Liver (tissue), 9 donors: ENCODE measurements around the gene IRF8. TPM values are rescaled to one million over a fixed set of nuclear protein-coding genes. Genes with fewer than 3 reads are reported as not detected.
A peak's percentile ranks its signal among the peaks of the same experiment; 100 is the strongest.

Experiments
- DNase-seq: peaks from one replicate; pipeline ENCODE4 v3.0.0-alpha.2; 2017; ENCODE audit warnings: low spot score
- H3K27ac ChIP-seq, 2 donors: one replicate each; pipeline ENCODE4 v1.7.0; 2013; ENCODE audit warnings: inconsistent platforms in 2 of 2, low read length in 2 of 2, control low read depth in 1 of 2, low read depth in 1 of 2, mild to moderate bottlenecking in 1 of 2
- H3K27me3 ChIP-seq, 4 donors: one replicate each; pipeline versions ENCODE4 v1.6.1 to v1.7.0; 2013; ENCODE audit warnings: low read length in 3 of 4, inconsistent platforms in 1 of 4, mild to moderate bottlenecking in 1 of 4, moderate library complexity in 1 of 4; ENCODE audit not compliant: control insufficient read depth in 4 of 4, insufficient read depth in 4 of 4
- H3K36me3 ChIP-seq, 4 donors: one replicate each; pipeline versions ENCODE4 v1.6.1 to v1.7.0; 2013; ENCODE audit warnings: low read length in 3 of 4, mild to moderate bottlenecking in 3 of 4, low read depth in 1 of 4, moderate library complexity in 1 of 4; ENCODE audit not compliant: control insufficient read depth in 4 of 4, insufficient read depth in 3 of 4
- H3K4me1 ChIP-seq, 4 donors: one replicate each; pipeline versions ENCODE4 v1.6.1 to v1.7.0; 2013; ENCODE audit warnings: low read length in 3 of 4, mild to moderate bottlenecking in 3 of 4, moderate library complexity in 1 of 4; ENCODE audit not compliant: control insufficient read depth in 4 of 4, insufficient read depth in 4 of 4
- H3K4me3 ChIP-seq, 3 donors: one replicate each; pipeline versions ENCODE4 v1.6.1 to v1.7.0; 2013; ENCODE audit warnings: low read length in 3 of 3, control low read depth in 1 of 3, low read depth in 1 of 3, mild to moderate bottlenecking in 1 of 3
- H3K9ac ChIP-seq, 2 donors: one replicate each; pipeline ENCODE4 v1.7.0; 2013; ENCODE audit warnings: low read length in 2 of 2, mild to moderate bottlenecking in 2 of 2, moderate library complexity in 2 of 2, control low read depth in 1 of 2, low read depth in 1 of 2
- H3K9me3 ChIP-seq, 4 donors: one replicate each; pipeline versions ENCODE4 v1.6.1 to v1.7.0; 2013; ENCODE audit warnings: low read length in 3 of 4; ENCODE audit not compliant: control insufficient read depth in 4 of 4
- EGR1 ChIP-seq, 2 donors: IDR thresholded peaks; 2 replicates each; pipeline ENCODE4 v1.6.1; 2016 to 2018; ENCODE audit warnings: antibody characterized with exemption in 2 of 2, low read depth in 2 of 2
- FOXA1 ChIP-seq: IDR thresholded peaks from 2 replicates; pipeline ENCODE4 v1.6.1; 2016; ENCODE audit warnings: antibody characterized with exemption
- FOXA2 ChIP-seq: IDR thresholded peaks from 2 replicates; pipeline ENCODE4 v1.6.1; 2016; ENCODE audit warnings: antibody characterized with exemption
- GABPA ChIP-seq, 2 donors: IDR thresholded peaks in 1 of 2; conservative IDR thresholded peaks in 1 of 2; 2 replicates each; pipeline ENCODE4 v1.6.1; 2016; ENCODE audit warnings: antibody characterized with exemption in 2 of 2, mild to moderate bottlenecking in 1 of 2, moderate library complexity in 1 of 2
- HNF4A ChIP-seq, 2 donors: conservative IDR thresholded peaks; 2 replicates each; pipeline ENCODE4 v1.6.1; 2016; ENCODE audit warnings: antibody characterized with exemption in 2 of 2, mild to moderate bottlenecking in 2 of 2
- HNF4G ChIP-seq: IDR thresholded peaks from 2 replicates; pipeline ENCODE4 v1.6.1; 2016; ENCODE audit warnings: antibody characterized with exemption
- JUND ChIP-seq, 2 donors: IDR thresholded peaks; 2 replicates each; pipeline ENCODE4 v1.6.1; 2016; ENCODE audit warnings: antibody characterized with exemption in 2 of 2
- NR2F2 ChIP-seq: IDR thresholded peaks from 2 replicates; pipeline ENCODE4 v1.6.1; 2016; ENCODE audit warnings: antibody characterized with exemption
- RAD21 ChIP-seq, 2 donors: IDR thresholded peaks; 2 replicates each; pipeline ENCODE4 v1.6.1; 2016; ENCODE audit warnings: antibody characterized with exemption in 2 of 2, mild to moderate bottlenecking in 2 of 2
- RXRA ChIP-seq, 2 donors: IDR thresholded peaks; 2 replicates each; pipeline ENCODE4 v1.6.1; 2017 to 2018; ENCODE audit warnings: antibody characterized with exemption in 2 of 2, mild to moderate bottlenecking in 1 of 2
- SP1 ChIP-seq: IDR thresholded peaks from 2 replicates; pipeline ENCODE4 v1.6.1; 2018; ENCODE audit warnings: antibody characterized with exemption, mild to moderate bottlenecking
- TAF1 ChIP-seq: conservative IDR thresholded peaks from 2 replicates; pipeline ENCODE4 v1.6.1; 2016; ENCODE audit warnings: antibody characterized with exemption, mild to moderate bottlenecking
- YY1 ChIP-seq: IDR thresholded peaks from 2 replicates; pipeline ENCODE4 v1.6.1; 2016; ENCODE audit warnings: antibody characterized with exemption, mild to moderate bottlenecking
- WGBS: extraction: QIAGEN DNeasy Blood & Tissue Kit; methylation state at CpG from one replicate; pipeline ENCODE4 v1.1.7; 2013; 5-methylcytosine and 5-hydroxymethylcytosine counted together
- polyA plus RNA-seq, 2 donors: library from polyadenylated mRNA; stranded (reverse) in 1 of 2; unstranded in 1 of 2; fragments of 200-250 nt in 1 of 2; fragments of >200 nt in 1 of 2; fragmentation: Nextera tagmentation in 1 of 2; extraction: Ambion mirVana in 1 of 2; gene quantifications; one replicate each; pipeline versions ENCODE4 v1.2.1 to v1.2.3, GENCODE V29; 2013 to 2015
- total RNA-seq, 2 donors: library from RNA; depleted of rRNA; stranded (reverse); fragments of >200 nt; gene quantifications; one replicate each; pipeline ENCODE4 v1.2.3, GENCODE V29; 2014
- TF ChIP-seq, protein P1 (sequence below): fragments of 150-350 bp; IDR thresholded peaks from 2 replicates; pipeline ENCODE4 v1.5.1; 2017; ENCODE audit warnings: improper control_type of control experiment, low read depth, low read length; ENCODE audit not compliant: missing input control
- TF ChIP-seq, protein P2 (sequence below): IDR thresholded peaks from 2 replicates; pipeline ENCODE4 v1.6.1; 2016; ENCODE audit warnings: antibody characterized with exemption
- TF ChIP-seq, protein P3 (sequence below): IDR thresholded peaks from 2 replicates; pipeline ENCODE4 v1.6.1; 2016; ENCODE audit warnings: antibody characterized with exemption, mild to moderate bottlenecking
- TF ChIP-seq, protein P4 (sequence below): IDR thresholded peaks from 2 replicates; pipeline ENCODE4 v1.6.1; 2016; ENCODE audit warnings: antibody characterized with exemption
- TF ChIP-seq, protein P5 (sequence below): IDR thresholded peaks from 2 replicates; pipeline ENCODE4 v1.6.1; 2016; ENCODE audit warnings: antibody characterized with exemption
- donor health status: healthy.
- donor health status: healthy.
- donor health status: healthy.
- donor health status: healthy.
- donor health status: healthy.

IRF8 gene
- total and polyA plus RNA-seq, 4 donors: 5.1 to 25.8 (median 12.3) TPM

DNA sequence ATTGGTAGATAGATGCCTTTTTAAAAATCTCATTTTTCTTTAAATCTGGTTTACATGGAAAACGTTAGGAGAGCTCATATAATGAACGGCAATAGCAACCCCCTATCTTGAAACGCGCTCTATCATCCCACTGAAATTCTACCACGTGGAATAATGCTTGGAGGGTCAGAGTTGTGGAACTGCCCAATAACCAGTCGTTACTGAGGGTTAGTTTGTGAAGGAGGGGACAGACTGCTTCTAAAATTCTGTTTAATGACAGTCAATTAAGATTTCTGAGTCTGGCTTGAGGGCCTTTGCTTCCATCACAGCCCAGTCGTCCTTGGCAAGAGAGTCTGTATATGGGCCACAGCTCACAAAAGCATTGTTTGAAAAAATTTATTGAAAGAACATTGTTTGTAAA, 482 bp downstream of the IRF8 start:
- H3K4me1 ChIP-seq: peaks cover 11 to 32% (median 22%) of the 10 kb centered on the region in 4 donors
- no peaks in the 10 kb centered on the region for H3K9me3 ChIP-seq
- H3K27me3 ChIP-seq: no peaks in the 10 kb centered on the region
- peak overlapping the region; percentile 70 to 94 for H3K9ac ChIP-seq
- 11% methylated on average over 7 of the region's 7 CpGs for WGBS
- H3K36me3 ChIP-seq: peaks cover 0 to 11% (median 6%) of the 10 kb centered on the region in 4 donors
- peak overlapping the region; percentile 70 to 91 (median 84) for H3K4me3 ChIP-seq
- peak overlapping the region; percentile 77 to 82 for H3K27ac ChIP-seq
- no peak for DNase-seq
- no peak for TF ChIP-seq FOXA1
- TF ChIP-seq HNF4A (conservative IDR thresholded peaks at IDR 0.05): no peak
- no peak for TF ChIP-seq EGR1 (IDR thresholded peaks at IDR 0.05; ENCODE audit: low read depth in 2 of 2)
- TF ChIP-seq, protein P1, sequence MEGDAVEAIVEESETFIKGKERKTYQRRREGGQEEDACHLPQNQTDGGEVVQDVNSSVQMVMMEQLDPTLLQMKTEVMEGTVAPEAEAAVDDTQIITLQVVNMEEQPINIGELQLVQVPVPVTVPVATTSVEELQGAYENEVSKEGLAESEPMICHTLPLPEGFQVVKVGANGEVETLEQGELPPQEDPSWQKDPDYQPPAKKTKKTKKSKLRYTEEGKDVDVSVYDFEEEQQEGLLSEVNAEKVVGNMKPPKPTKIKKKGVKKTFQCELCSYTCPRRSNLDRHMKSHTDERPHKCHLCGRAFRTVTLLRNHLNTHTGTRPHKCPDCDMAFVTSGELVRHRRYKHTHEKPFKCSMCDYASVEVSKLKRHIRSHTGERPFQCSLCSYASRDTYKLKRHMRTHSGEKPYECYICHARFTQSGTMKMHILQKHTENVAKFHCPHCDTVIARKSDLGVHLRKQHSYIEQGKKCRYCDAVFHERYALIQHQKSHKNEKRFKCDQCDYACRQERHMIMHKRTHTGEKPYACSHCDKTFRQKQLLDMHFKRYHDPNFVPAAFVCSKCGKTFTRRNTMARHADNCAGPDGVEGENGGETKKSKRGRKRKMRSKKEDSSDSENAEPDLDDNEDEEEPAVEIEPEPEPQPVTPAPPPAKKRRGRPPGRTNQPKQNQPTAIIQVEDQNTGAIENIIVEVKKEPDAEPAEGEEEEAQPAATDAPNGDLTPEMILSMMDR: no peak
- TF ChIP-seq, protein P2, sequence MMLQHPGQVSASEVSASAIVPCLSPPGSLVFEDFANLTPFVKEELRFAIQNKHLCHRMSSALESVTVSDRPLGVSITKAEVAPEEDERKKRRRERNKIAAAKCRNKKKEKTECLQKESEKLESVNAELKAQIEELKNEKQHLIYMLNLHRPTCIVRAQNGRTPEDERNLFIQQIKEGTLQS: no peak
- TF ChIP-seq TAF1: no peak
- TF ChIP-seq, protein P3, sequence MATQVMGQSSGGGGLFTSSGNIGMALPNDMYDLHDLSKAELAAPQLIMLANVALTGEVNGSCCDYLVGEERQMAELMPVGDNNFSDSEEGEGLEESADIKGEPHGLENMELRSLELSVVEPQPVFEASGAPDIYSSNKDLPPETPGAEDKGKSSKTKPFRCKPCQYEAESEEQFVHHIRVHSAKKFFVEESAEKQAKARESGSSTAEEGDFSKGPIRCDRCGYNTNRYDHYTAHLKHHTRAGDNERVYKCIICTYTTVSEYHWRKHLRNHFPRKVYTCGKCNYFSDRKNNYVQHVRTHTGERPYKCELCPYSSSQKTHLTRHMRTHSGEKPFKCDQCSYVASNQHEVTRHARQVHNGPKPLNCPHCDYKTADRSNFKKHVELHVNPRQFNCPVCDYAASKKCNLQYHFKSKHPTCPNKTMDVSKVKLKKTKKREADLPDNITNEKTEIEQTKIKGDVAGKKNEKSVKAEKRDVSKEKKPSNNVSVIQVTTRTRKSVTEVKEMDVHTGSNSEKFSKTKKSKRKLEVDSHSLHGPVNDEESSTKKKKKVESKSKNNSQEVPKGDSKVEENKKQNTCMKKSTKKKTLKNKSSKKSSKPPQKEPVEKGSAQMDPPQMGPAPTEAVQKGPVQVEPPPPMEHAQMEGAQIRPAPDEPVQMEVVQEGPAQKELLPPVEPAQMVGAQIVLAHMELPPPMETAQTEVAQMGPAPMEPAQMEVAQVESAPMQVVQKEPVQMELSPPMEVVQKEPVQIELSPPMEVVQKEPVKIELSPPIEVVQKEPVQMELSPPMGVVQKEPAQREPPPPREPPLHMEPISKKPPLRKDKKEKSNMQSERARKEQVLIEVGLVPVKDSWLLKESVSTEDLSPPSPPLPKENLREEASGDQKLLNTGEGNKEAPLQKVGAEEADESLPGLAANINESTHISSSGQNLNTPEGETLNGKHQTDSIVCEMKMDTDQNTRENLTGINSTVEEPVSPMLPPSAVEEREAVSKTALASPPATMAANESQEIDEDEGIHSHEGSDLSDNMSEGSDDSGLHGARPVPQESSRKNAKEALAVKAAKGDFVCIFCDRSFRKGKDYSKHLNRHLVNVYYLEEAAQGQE: no peak
- no peak for TF ChIP-seq JUND (IDR thresholded peaks at IDR 0.05)
- no peak for TF ChIP-seq HNF4G
- TF ChIP-seq, protein P4, sequence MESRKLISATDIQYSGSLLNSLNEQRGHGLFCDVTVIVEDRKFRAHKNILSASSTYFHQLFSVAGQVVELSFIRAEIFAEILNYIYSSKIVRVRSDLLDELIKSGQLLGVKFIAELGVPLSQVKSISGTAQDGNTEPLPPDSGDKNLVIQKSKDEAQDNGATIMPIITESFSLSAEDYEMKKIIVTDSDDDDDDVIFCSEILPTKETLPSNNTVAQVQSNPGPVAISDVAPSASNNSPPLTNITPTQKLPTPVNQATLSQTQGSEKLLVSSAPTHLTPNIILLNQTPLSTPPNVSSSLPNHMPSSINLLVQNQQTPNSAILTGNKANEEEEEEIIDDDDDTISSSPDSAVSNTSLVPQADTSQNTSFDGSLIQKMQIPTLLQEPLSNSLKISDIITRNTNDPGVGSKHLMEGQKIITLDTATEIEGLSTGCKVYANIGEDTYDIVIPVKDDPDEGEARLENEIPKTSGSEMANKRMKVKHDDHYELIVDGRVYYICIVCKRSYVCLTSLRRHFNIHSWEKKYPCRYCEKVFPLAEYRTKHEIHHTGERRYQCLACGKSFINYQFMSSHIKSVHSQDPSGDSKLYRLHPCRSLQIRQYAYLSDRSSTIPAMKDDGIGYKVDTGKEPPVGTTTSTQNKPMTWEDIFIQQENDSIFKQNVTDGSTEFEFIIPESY: no peak
- no peak for TF ChIP-seq RXRA (IDR thresholded peaks at IDR 0.05)
- TF ChIP-seq NR2F2: no peak
- no peak for TF ChIP-seq SP1
- no peak for TF ChIP-seq RAD21 (IDR thresholded peaks at IDR 0.05)
- no peak for TF ChIP-seq YY1
- TF ChIP-seq FOXA2: no peak
- TF ChIP-seq GABPA (IDR thresholded peaks at IDR 0.05 in 1 of 2, conservative IDR thresholded peaks at IDR 0.05 in 1 of 2): no peak
- TF ChIP-seq, protein P5, sequence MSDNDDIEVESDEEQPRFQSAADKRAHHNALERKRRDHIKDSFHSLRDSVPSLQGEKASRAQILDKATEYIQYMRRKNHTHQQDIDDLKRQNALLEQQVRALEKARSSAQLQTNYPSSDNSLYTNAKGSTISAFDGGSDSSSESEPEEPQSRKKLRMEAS: no peak
